NCI-H446 treated with DMSO at 0.1 percent for 48 hours (cell line): Measurements from ENCODE around the gene SNX13.
"Not testable (repeated sequence)": the region's sequence is repeated elsewhere in the genome, so short reads cannot be mapped to it uniquely, and the experiment has no call there.

Source experiments
- DNase-seq: peaks from one replicate; lab custom pipeline; 2025; lab: John Stamatoyannopoulos, UW

The SNX13 gene

GRCh38 chr7:17845197-17845547, 95.1 kb downstream of the SNX13 start:
- no peak for DNase-seq

GRCh38 chr7:17844514-17845196, 95.6 kb downstream of the SNX13 start:
- DNase-seq = no peak

- no peak for DNase-seq
Measured at GRCh38 chr7:17844022-17844421, 96.3 kb downstream of the SNX13 start.

GRCh38 chr7:17843041-17843440, 97.3 kb downstream of the SNX13 start:
- DNase-seq = no peak

- DNase-seq = no peak
Measured at GRCh38 chr7:17832820-17833355, 107.4 kb downstream of the SNX13 start.

GRCh38 chr7:17832242-17832641, 108.1 kb downstream of the SNX13 start:
- no peak for DNase-seq

GRCh38 chr7:17830206-17830605, 110.1 kb downstream of the SNX13 start:
- no peak for DNase-seq

- no peak for DNase-seq
Measured at GRCh38 chr7:17829001-17829400, 111.3 kb downstream of the SNX13 start.

- DNase-seq = no peak
Measured at GRCh38 chr7:17822547-17823173, 117.6 kb downstream of the SNX13 start.

GRCh38 chr7:17816903-17817302, 123.4 kb downstream of the SNX13 start:
- no peak for DNase-seq

- no peak for DNase-seq
Measured at GRCh38 chr7:17815318-17815717, 125.0 kb downstream of the SNX13 start.

- no peak for DNase-seq
Measured at GRCh38 chr7:17814058-17814457, 126.2 kb downstream of the SNX13 start.

GRCh38 chr7:17809215-17809614, 131.1 kb downstream of the SNX13 start:
- DNase-seq = not testable (repeated sequence)

GRCh38 chr7:17807242-17807641, 133.1 kb downstream of the SNX13 start:
- no peak for DNase-seq

- DNase-seq = no peak
Measured at GRCh38 chr7:17806631-17807030, 133.7 kb downstream of the SNX13 start.

GRCh38 chr7:17802056-17802455, 138.2 kb downstream of the SNX13 start:
- DNase-seq = no peak

GRCh38 chr7:17792075-17792936, 148.0 kb downstream of the SNX13 start:
- no peak for DNase-seq

- no peak for DNase-seq
Measured at GRCh38 chr7:17787257-17787656, 153.0 kb downstream of the SNX13 start.

GRCh38 chr7:17786314-17786852, 153.9 kb downstream of the SNX13 start:
- DNase-seq = no peak

- no peak for DNase-seq
Measured at GRCh38 chr7:17782216-17782549, 158.1 kb downstream of the SNX13 start.

- no peak for DNase-seq
Measured at GRCh38 chr7:17781491-17782215, 158.6 kb downstream of the SNX13 start.

- no peak for DNase-seq
Measured at GRCh38 chr7:17779381-17779780, 160.9 kb downstream of the SNX13 start.
